Activated naive CD4-positive, alpha-beta T cell treated with anti-CD3 and anti-CD28 coated beads, Interleukin-2, amount 10 ng/mL, durations not matched to agents 7 days and 5 days (primary cell): ENCODE results near the gene MRTFB.
A peak's percentile ranks its signal among the peaks of the same experiment; 100 is the strongest.

Experiments
- CTCF ChIA-PET: fragments of 350-600 bp; sonication (Branson Sonifier 250); formaldehyde crosslinking; loops from one replicate; lab custom pipeline; 2021; ENCODE audit warnings: antibody characterized with exemption; lab: Charles Lee
- DNase-seq: peaks from one replicate; pipeline ENCODE4 v3.0.0-alpha.2; 2020
- H3K27ac Mint-ChIP-seq: one replicate; pipeline ENCODE4 v1.8.0; 2021; ENCODE audit warnings: mild to moderate bottlenecking, moderate library complexity, mixed read lengths
- H3K27me3 Mint-ChIP-seq: one replicate; pipeline ENCODE4 v1.8.0; 2021; ENCODE audit warnings: mild to moderate bottlenecking, mixed read lengths
- H3K36me3 Mint-ChIP-seq: one replicate; pipeline ENCODE4 v1.8.0; 2021; ENCODE audit warnings: mixed read lengths
- H3K4me1 Mint-ChIP-seq: one replicate; pipeline ENCODE4 v1.8.0; 2021; ENCODE audit warnings: mixed read lengths
- H3K4me3 Mint-ChIP-seq: one replicate; pipeline ENCODE4 v1.8.0; 2021; ENCODE audit warnings: mild to moderate bottlenecking, moderate library complexity, mixed read lengths
- H3K9me3 Mint-ChIP-seq: one replicate; pipeline ENCODE4 v1.8.0; 2021; ENCODE audit warnings: mixed read lengths

The MRTFB gene

DNA sequence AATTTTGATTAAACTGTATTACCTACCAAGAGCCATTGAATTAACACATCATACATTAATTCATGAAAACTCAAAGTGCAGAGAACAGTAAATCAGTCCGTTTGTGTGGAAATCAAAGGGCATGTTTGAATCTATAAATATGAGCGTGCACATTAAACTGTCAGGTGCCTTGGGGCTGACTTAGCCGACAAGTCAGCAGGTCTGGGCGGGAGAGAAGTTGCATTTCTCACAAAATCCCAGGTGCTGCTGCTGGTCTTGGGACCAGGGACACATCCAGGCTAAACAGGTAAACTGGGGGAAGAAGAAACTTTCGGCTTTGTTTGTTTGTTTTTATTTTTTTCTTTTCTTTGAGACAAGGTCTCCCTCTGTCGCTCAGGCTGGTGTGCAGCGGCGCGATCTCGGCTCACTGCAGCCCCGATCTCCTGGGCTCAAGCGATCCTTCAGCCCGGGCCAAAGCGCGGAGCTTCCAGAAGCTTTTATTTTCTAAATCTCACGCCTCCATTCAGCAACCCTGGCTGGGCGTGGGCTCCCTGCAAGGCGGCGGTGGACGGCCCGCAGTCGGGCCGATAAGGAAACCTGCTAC, 213.9 kb downstream of the MRTFB start:
- no peak for DNase-seq
- Mint-ChIP-seq H3K9me3 (peaks cover 14% of the 10 kb centered on the region), H3K27me3 (peaks cover 27% of the 10 kb centered on the region), H3K4me3 (peak overlapping the region; percentile 90), H3K4me1 (peaks cover 23% of the 10 kb centered on the region), H3K27ac (peak overlapping the region; percentile 91), H3K36me3 (peaks cover 4% of the 10 kb centered on the region)
- CTCF ChIA-PET, result interaction anchor here (0.6 to 3.0 kb wide), 9 partner anchors 14 to 367 kb away, joined by 3 to 21 read pairs (median 3); partner anchors contain the start of gene ERCC4

DNA sequence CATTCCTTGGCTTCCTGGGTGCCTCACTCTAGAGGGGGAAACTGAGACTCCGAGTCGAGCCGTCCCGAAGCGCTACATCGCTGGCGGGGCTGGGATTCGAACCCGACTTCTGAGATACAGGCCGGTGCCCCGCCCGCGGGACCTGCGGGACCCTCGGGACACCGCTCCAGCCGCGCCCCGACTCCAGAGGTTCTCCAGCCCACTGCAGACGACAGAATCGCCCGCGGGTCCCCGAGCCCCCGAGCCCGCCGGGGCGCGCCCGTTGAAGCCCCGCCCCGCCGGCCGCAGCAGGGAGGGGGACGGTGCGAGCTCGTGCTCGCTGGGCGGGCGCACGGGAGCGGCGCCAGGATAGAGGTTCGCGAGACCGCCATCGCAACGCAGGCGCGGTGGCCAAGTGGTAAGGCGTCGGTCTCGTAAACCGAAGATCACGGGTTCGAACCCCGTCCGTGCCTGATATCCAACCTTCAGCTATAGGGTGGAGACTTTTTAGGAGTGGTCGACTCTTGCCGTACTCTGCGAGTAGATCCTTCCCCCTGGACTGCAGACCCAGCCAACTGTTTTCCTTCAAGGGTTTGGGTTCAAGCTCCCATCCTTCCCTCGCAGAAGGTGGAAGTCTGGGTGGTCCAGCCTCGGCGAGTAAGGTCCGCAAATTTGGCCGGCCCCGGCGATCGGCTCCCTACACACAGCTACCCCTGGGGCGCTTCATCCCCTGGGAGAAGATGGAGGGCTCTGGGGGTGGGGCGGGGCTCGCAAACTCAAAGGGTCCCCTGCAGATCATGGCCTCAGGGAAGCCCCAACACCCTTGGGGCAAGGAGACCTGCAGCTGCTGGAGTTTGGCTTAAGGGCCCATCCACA, 214.6 kb downstream of the MRTFB start:
- Mint-ChIP-seq H3K27me3 (peaks cover 27% of the 10 kb centered on the region), H3K9me3 (peaks cover 17% of the 10 kb centered on the region), H3K4me3 (peak overlapping the region; percentile 90), H3K36me3 (peaks cover 5% of the 10 kb centered on the region), H3K4me1 (peaks cover 23% of the 10 kb centered on the region), H3K27ac (peak overlapping the region; percentile 91)
- CTCF ChIA-PET, result interaction anchor here (0.6 to 3.0 kb wide), 9 partner anchors 14 to 368 kb away, joined by 3 to 21 read pairs (median 3); partner anchors contain the start of gene ERCC4
- DNase-seq, result peak; percentile 94

GRCh38 chr16:14286368-14287230, 215.5 kb downstream of the MRTFB start:
- H3K4me3 Mint-ChIP-seq, result peak overlapping the region; percentile 90
- peak overlapping the region; percentile 91 for H3K27ac Mint-ChIP-seq
- H3K9me3 Mint-ChIP-seq, result peaks cover 17% of the 10 kb centered on the region
- CTCF ChIA-PET, result interaction anchor here (1.0 to 3.0 kb wide), 5 partner anchors 37 to 367 kb away, joined by 3 to 21 read pairs (median 4); partner anchors contain the start of gene ERCC4
- DNase-seq, result peak; percentile 47
- peaks cover 5% of the 10 kb centered on the region for H3K36me3 Mint-ChIP-seq
- H3K27me3 Mint-ChIP-seq, result peaks cover 27% of the 10 kb centered on the region
- H3K4me1 Mint-ChIP-seq, result peaks cover 23% of the 10 kb centered on the region

- DNase-seq, result peak; percentile 57
- CTCF ChIA-PET, result interaction anchor here (0.7 to 2.1 kb wide), 5 partner anchors 40 to 370 kb away, joined by 3 to 14 read pairs (median 3); partner anchors contain the start of gene ERCC4
- Mint-ChIP-seq H3K9me3 (peaks cover 17% of the 10 kb centered on the region), H3K4me1 (peaks cover 15% of the 10 kb centered on the region), H3K27me3 (peaks cover 25% of the 10 kb centered on the region), H3K36me3 (peaks cover 5% of the 10 kb centered on the region), H3K4me3 (no peak overlapping the region), H3K27ac (no peak overlapping the region)
These were observed 218.7 kb downstream of the MRTFB start for GRCh38 chr16:14289692-14290340.

- Mint-ChIP-seq H3K4me3 (no peak overlapping the region), H3K36me3 (peaks cover 4% of the 10 kb centered on the region), H3K9me3 (peaks cover 17% of the 10 kb centered on the region), H3K27me3 (peaks cover 10% of the 10 kb centered on the region), H3K27ac (no peak overlapping the region), H3K4me1 (peaks cover 5% of the 10 kb centered on the region)
- DNase-seq, result no peak
- CTCF ChIA-PET, result interaction anchor here (0.7 kb wide), 1 partner anchor 210 kb away, joined by 3 read pairs; no protein-coding TSS in a partner anchor
These were observed 220.2 kb downstream of the MRTFB start for GRCh38 chr16:14291286-14291685.

- no peak for DNase-seq
- Mint-ChIP-seq H3K36me3 (peaks cover 4% of the 10 kb centered on the region), H3K4me1 (no peaks in the 10 kb centered on the region), H3K27me3 (peaks cover 13% of the 10 kb centered on the region), H3K4me3 (no peak overlapping the region), H3K9me3 (peaks cover 17% of the 10 kb centered on the region), H3K27ac (no peak overlapping the region)
- CTCF ChIA-PET, result interaction anchor here (0.7 kb wide), 1 partner anchor 209 kb away, joined by 3 read pairs; no protein-coding TSS in a partner anchor
These were observed 221.1 kb downstream of the MRTFB start for GRCh38 chr16:14292051-14292825.

- Mint-ChIP-seq H3K4me1 (peaks cover 11% of the 10 kb centered on the region), H3K4me3 (no peak overlapping the region), H3K27me3 (peaks cover 32% of the 10 kb centered on the region), H3K27ac (no peak overlapping the region), H3K9me3 (no peaks in the 10 kb centered on the region), H3K36me3 (no peaks in the 10 kb centered on the region)
- DNase-seq, result no peak
- CTCF ChIA-PET, result no interaction called here
These were observed 225.5 kb downstream of the MRTFB start for GRCh38 chr16:14296663-14297062.

DNA sequence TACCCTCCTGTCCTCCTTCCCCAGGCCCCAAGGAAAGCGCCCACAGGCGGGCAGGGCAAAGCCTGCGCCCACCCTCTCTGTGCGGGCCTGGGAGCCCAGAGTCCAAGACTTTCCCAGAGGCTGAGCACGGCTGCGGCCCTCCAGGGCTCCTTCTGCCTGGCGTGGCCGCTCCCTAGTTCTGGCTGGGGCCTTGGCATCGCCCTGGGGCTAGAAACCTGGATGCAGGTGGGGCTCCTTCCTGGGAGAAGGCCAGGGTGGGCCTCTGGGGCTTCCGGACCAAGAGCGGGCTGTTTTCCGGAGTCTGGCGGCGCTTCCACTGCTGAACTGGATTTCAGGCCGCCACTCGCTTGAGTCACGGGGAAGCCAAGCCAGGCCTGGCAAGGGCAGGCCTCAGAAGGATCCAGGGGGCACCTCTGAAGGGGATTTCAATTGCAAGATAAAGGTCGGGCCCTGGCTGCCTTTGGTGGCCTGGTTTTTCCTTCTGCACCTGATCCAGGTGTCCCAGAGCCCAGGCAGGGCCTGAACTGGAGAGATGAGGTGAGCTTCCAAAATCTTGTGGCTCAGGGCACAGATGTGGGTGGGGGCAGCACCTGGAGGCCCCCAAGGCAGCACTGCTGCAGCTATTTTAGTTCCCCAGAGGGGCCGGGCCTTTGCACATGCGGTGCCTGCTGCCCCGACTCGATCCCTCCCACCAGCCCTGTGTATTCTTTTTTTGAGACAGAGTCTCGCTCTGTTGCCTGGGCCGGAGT, 227.4 kb downstream of the MRTFB start:
- CTCF ChIA-PET, result interaction anchor here (0.7 to 1.1 kb wide), 3 partner anchors 11 to 375 kb away, joined by 3 read pairs; no protein-coding TSS in a partner anchor
- Mint-ChIP-seq H3K27ac (no peak overlapping the region), H3K9me3 (no peaks in the 10 kb centered on the region), H3K4me3 (no peak overlapping the region), H3K4me1 (peaks cover 16% of the 10 kb centered on the region), H3K36me3 (no peaks in the 10 kb centered on the region), H3K27me3 (peaks cover 43% of the 10 kb centered on the region)
- no peak for DNase-seq

DNA sequence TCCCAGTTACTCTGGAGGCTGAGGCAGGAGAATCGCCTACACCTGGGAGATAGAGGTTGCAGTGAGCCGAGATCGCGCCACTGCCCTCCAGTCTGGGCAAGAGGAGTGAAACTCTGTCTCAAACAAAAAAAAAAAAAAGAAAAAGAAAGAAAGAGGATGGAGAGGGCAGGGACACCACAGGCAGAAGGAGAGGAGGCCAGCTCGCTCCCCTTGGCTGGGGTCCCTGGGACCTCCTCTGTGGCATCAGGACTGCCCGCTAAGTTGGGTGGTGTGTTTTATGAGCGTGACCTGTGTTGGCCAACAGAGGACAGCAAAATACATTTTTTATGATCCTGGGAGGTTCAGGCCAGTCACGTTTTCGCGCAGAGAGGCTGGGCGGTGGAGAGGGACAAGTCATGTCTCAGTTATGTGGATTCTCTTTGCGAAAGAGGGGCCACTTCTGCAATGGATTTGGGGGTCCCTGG, 229.6 kb downstream of the MRTFB start:
- Mint-ChIP-seq H3K27me3 (peaks cover 59% of the 10 kb centered on the region), H3K36me3 (no peaks in the 10 kb centered on the region), H3K4me1 (peaks cover 19% of the 10 kb centered on the region), H3K9me3 (no peaks in the 10 kb centered on the region), H3K27ac (no peak overlapping the region), H3K4me3 (peak overlapping the region; percentile 63)
- CTCF ChIA-PET, result interaction anchor here (0.8 to 1.5 kb wide), 6 partner anchors 52 to 381 kb away, joined by 3 read pairs; partner anchors contain the start of gene ERCC4
- peak; percentile 64 for DNase-seq

- CTCF ChIA-PET, result interaction anchor here (0.7 to 1.5 kb wide), 5 partner anchors 8 to 382 kb away, joined by 3 read pairs; partner anchors contain the start of gene ERCC4
- H3K36me3 Mint-ChIP-seq, result no peaks in the 10 kb centered on the region
- H3K9me3 Mint-ChIP-seq, result no peaks in the 10 kb centered on the region
- peaks cover 19% of the 10 kb centered on the region for H3K4me1 Mint-ChIP-seq
- H3K27ac Mint-ChIP-seq, result peak overlapping the region; percentile 79
- H3K4me3 Mint-ChIP-seq, result peak overlapping the region; percentile 63
- peaks cover 59% of the 10 kb centered on the region for H3K27me3 Mint-ChIP-seq
- DNase-seq, result peak; percentile 70
These were observed 230.3 kb downstream of the MRTFB start for GRCh38 chr16:14301169-14302030.

DNA sequence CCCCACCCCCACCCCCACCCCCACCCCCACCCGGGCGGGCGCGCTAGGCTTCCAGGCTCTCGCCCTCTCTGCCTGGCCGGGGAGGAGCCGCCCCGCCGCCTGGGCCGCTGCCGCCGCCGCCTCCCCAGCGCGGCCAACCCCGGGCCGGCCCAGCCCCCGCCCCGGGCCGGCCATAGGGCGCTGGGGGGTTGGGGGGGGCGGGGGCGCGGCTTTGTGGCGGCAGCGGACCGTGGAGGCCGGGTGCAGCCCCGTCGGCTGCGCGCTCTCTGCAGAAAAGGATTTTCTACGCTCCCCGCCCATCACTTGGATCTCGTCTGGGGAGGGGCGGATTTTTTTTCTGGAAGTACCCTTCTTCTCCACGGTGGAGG, 230.9 kb downstream of the MRTFB start:
- peaks cover 23% of the 10 kb centered on the region for H3K4me1 Mint-ChIP-seq
- no peak overlapping the region for H3K27ac Mint-ChIP-seq

More for the DNA sequence above, 230.9 kb downstream of the MRTFB start:
- Mint-ChIP-seq H3K27me3 (peaks cover 56% of the 10 kb centered on the region), H3K9me3 (no peaks in the 10 kb centered on the region), H3K4me3 (peak overlapping the region; percentile 75), H3K36me3 (no peaks in the 10 kb centered on the region)
- CTCF ChIA-PET, result interaction anchor here (1.4 to 1.5 kb wide), 2 partner anchors 222 to 382 kb away, joined by 3 read pairs; partner anchors contain the start of gene ERCC4
- DNase-seq, result peak; percentile 46
